Thoracic aorta (tissue), 2 donors: Measurements from ENCODE around the gene ACIN1. TPM values are rescaled to one million over a fixed set of nuclear protein-coding genes. Genes with fewer than 3 reads are reported as not detected.

Experiments
- ATAC-seq: fragments of 150-250 bp; one replicate; pipeline ENCODE4 v1.8.0; 2017; ENCODE audit warnings: low read depth; ENCODE audit not compliant: insufficient number of reproducible peaks, low FRiP score
- DNase-seq: peaks from one replicate; pipeline ENCODE4 v3.0.0-alpha.2; 2020; ENCODE audit warnings: low spot score
- H3K27ac ChIP-seq, 2 donors: fragments of 200-600 bp; sonication (generic); 1 replicate in 1 of 2; 2 replicates in 1 of 2; pipeline ENCODE4 v1.5.1; 2016; ENCODE audit warnings: mild to moderate bottlenecking in 2 of 2, moderate library complexity in 2 of 2
- H3K27me3 ChIP-seq: fragments of 200-600 bp; sonication (generic); replicated peaks from 2 replicates; pipeline ENCODE4 v1.6.0; 2016; ENCODE audit warnings: mild to moderate bottlenecking; ENCODE audit not compliant: insufficient read depth
- H3K36me3 ChIP-seq: fragments of 200-600 bp; sonication (generic); one replicate; pipeline ENCODE4 v1.5.1; 2016
- H3K4me1 ChIP-seq, 2 donors: fragments of 200-600 bp; sonication (generic); 1 replicate in 1 of 2; 2 replicates in 1 of 2; pipeline versions ENCODE4 v1.5.1 to v1.6.0; 2016; ENCODE audit warnings: low read depth in 2 of 2, mild to moderate bottlenecking in 1 of 2; ENCODE audit not compliant: control insufficient read depth in 1 of 2
- H3K4me3 ChIP-seq: fragments of 200-600 bp; sonication (generic); 2 replicates; pipeline ENCODE4 v1.5.1; 2016; ENCODE audit warnings: mild to moderate bottlenecking
- H3K9me3 ChIP-seq: fragments of 200-600 bp; sonication (generic); 2 replicates; pipeline ENCODE4 v1.5.1; 2016
- total RNA-seq, 2 donors: library from RNA; depleted of rRNA; stranded (reverse); fragments of >200 nt; gene quantifications; one replicate each; pipeline versions ENCODE4 v1.1.0 to v1.2.3, GENCODE V29; 2016
- TF ChIP-seq, protein P1 (sequence below): fragments of 200-600 bp; sonication (generic); IDR thresholded peaks from one replicate; pipeline ENCODE4 v1.5.1; 2019; ENCODE audit warnings: antibody characterized with exemption

The ACIN1 gene
- total RNA-seq, 2 donors from 2014 or later = 117 to 154 TPM

GRCh38 chr14:23102801-23103200 is 7.9 kb upstream of the ACIN1 start:
- no peak for ATAC-seq

DNA sequence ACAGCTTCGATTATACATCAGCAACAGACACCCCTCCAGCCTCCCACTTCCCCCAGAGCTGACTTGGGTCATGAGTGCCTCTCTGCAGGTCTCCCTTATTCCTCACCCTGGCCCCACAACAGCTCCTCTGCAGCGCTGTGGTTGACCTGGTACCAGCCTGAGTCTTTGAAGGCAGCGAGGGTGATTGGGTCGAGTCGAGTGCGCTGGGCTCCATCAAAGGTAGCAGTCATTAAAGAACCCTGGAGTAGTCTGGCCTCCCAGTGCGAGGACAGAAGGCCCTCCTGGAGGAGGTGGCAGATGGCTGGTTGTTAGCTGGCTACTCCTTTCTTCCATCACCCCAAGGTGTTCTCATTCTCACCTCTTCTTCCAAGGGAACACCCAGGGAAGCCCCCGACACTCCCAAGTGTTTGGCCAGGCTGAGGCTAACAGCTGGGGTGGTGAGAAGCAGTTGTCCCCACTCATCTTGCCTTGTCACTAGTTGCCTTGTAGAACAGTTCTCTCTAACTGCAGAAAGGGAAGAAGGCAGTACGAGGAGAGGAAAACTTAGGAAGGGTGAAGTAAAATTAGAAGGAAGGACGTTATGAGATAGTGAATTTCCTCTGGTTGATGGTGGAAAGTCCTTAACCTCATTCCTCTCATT is 7.2 kb upstream of the ACIN1 start:
- peaks cover 0 to 6% of the 10 kb centered on the region in 2 donors for H3K4me1 ChIP-seq
- no peak overlapping the region for H3K27ac ChIP-seq
- H3K27me3 ChIP-seq = no peaks in the 10 kb centered on the region
- no peak overlapping the region for H3K4me3 ChIP-seq
- TF ChIP-seq, protein P1, sequence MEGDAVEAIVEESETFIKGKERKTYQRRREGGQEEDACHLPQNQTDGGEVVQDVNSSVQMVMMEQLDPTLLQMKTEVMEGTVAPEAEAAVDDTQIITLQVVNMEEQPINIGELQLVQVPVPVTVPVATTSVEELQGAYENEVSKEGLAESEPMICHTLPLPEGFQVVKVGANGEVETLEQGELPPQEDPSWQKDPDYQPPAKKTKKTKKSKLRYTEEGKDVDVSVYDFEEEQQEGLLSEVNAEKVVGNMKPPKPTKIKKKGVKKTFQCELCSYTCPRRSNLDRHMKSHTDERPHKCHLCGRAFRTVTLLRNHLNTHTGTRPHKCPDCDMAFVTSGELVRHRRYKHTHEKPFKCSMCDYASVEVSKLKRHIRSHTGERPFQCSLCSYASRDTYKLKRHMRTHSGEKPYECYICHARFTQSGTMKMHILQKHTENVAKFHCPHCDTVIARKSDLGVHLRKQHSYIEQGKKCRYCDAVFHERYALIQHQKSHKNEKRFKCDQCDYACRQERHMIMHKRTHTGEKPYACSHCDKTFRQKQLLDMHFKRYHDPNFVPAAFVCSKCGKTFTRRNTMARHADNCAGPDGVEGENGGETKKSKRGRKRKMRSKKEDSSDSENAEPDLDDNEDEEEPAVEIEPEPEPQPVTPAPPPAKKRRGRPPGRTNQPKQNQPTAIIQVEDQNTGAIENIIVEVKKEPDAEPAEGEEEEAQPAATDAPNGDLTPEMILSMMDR = no peak
- no peaks in the 10 kb centered on the region for H3K9me3 ChIP-seq
- ATAC-seq (no peak), DNase-seq (no peak)
- H3K36me3 ChIP-seq = peaks cover 11% of the 10 kb centered on the region

More at GRCh38 chr14:23102801-23103200, 7.9 kb upstream of the ACIN1 start:
- TF ChIP-seq, protein P1 = no peak
- no peak overlapping the region for H3K4me3 ChIP-seq
- peaks cover 9% of the 10 kb centered on the region for H3K36me3 ChIP-seq
- no peaks in the 10 kb centered on the region for H3K4me1 ChIP-seq
- H3K27me3 ChIP-seq = no peaks in the 10 kb centered on the region
- no peak for DNase-seq
- H3K27ac ChIP-seq = no peak overlapping the region
- H3K9me3 ChIP-seq = no peaks in the 10 kb centered on the region

GRCh38 chr14:23101213-23101970 is 6.5 kb upstream of the ACIN1 start:
- TF ChIP-seq, protein P1 = no peak
- ATAC-seq (no peak), DNase-seq (no peak)
- H3K4me3 ChIP-seq = no peak overlapping the region
- H3K4me1 ChIP-seq = peaks cover 7 to 13% of the 10 kb centered on the region in 2 donors
- H3K9me3 ChIP-seq = no peaks in the 10 kb centered on the region
- no peaks in the 10 kb centered on the region for H3K27me3 ChIP-seq
- H3K27ac ChIP-seq = no peak overlapping the region
- peaks cover 11% of the 10 kb centered on the region for H3K36me3 ChIP-seq

DNA sequence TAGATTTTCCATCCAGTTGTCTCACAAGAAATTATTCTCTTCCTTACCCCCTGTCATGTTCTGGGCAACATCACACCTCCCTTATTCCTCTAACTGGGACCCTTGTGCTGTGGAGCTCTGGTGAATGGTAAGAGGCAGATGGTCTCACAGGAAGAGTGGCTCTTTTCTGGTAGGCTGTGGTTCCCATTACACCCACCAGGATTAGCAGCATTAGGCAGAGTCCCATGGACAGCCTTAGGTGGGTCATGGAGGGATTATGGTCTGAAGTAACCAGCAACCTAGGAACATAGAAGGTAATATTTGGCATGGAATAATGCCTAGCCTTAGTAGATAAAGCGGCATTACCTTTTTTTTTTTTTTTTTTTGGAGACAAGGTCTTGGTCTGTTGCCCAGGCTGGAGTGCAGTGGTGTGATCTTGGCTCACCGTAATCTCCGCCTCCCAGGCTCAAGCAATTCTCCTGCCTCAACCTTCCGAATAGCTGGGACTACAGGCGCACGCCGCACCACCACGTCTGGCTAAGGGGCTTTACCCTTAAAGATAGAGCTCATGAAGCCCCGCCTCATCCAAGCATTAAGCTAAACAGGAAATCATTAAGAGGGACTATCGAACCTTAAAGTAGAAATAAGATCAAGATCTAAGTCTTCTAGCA is 4.4 kb upstream of the ACIN1 start:
- Histone ChIP-seq H3K27ac (no peak overlapping the region), H3K4me1 (peaks cover 8 to 13% of the 10 kb centered on the region in 2 donors), H3K9me3 (no peaks in the 10 kb centered on the region), H3K36me3 (peaks cover 11% of the 10 kb centered on the region), H3K4me3 (no peak overlapping the region), H3K27me3 (no peaks in the 10 kb centered on the region)
- ATAC-seq (no peak), DNase-seq (no peak)
- TF ChIP-seq, protein P1 = no peak

DNA sequence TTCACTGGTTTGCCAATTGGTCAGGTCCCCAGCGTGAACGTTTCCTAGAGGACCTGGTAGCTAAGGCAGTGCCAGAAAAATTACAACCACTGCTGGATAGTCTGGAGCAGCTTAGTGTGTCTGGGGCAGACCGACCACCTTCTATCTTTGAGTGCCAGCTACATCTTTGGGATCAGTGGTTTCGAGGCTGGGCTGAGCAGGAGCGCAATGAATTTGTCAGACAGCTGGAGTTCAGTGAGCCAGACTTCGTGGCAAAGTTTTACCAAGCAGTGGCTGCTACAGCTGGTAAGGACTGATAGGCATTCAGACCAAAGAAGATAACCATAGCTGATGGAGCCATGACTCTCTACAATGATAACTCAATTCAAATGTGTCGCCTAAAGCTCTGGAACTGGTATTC is 2.9 kb upstream of the ACIN1 start:
- no peaks in the 10 kb centered on the region for H3K27me3 ChIP-seq
- DNase-seq (no peak), ATAC-seq (no peak)
- peaks cover 11% of the 10 kb centered on the region for H3K36me3 ChIP-seq
- TF ChIP-seq, protein P1 = no peak
- peaks cover 17 to 26% of the 10 kb centered on the region in 2 donors for H3K4me1 ChIP-seq
- no peaks in the 10 kb centered on the region for H3K9me3 ChIP-seq
- H3K27ac ChIP-seq = no peak overlapping the region
- H3K4me3 ChIP-seq = no peak overlapping the region
